NCI-H146 treated with DMSO at 0.1 percent for 48 hours (cell line): ENCODE measurements around the gene CYTH3.
"Not testable (repeated sequence)": the region's sequence is repeated elsewhere in the genome, so short reads cannot be mapped to it uniquely, and the experiment has no call there.

Experiments
- DNase-seq: peaks from one replicate; lab custom pipeline; 2025; ENCODE audit not compliant: unreplicated experiment; lab: John Stamatoyannopoulos, UW

Gene CYTH3

GRCh38 chr7:6198689-6199595, 73.5 kb downstream of the CYTH3 start:
- DNase-seq, result no peak

GRCh38 chr7:6197801-6198551, 74.4 kb downstream of the CYTH3 start:
- DNase-seq, result no peak

GRCh38 chr7:6193709-6194108, 78.7 kb downstream of the CYTH3 start:
- DNase-seq, result no peak

DNA sequence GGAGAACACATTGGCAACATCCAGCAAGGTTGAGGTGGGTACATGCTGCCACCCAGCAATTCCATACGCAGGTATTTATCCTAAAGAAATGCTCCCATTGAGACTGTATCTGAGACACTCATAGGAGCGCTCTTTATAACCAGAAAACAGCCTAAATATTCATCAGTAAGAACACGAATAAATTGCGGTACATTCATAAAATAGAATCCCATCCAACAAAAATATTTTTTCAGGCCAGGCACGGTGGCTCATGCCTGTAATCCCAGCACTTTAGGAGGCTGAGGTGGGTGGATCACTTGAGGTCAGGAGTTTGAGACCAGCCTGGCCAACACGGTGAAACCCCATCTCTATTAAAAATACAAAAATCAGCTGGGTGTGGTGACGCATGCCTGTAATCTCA, 81.9 kb downstream of the CYTH3 start:
- DNase-seq, result not testable (repeated sequence)

- no peak for DNase-seq
Observed at GRCh38 chr7:6188389-6188788, 84.0 kb downstream of the CYTH3 start.

DNA sequence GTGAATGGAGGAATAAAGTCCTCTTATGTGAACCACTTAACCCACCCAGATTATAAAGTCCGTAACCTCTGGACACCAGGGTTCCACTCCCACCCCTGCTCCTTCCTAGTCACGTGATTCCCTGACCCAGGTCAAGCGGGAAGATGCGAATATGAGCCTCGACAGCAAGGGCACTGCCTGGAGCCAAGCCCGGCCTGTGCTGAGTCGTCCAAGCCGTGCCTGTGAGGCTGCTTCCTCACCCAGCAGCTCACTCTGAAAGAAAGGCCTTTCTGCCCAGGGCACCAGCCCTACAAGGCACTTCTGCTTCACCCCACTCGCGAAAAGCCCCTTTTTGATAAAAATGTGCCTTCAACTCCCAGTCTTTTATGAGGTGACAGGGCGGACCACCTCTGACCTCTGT, 85.8 kb downstream of the CYTH3 start:
- no peak for DNase-seq

DNA sequence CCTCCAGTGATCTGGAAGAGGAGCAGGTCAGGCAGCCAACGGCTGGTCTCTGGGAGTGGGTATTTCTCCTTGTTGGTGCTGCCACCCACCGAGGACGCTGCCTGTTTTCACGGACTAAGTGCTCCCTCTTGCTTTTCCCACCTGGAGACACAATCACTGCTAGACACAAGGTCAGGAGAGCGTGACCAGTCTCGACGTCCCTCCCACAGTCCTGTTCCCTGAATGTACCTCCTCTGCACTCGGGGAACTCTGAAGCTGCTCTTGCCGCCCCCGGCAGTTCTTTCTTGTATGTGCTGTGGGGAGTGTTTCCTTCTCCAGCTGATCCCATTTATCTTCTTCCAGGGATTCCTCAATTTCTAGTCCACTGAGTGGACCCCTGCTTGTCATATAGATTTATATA, 89.4 kb downstream of the CYTH3 start:
- DNase-seq, result no peak

DNA sequence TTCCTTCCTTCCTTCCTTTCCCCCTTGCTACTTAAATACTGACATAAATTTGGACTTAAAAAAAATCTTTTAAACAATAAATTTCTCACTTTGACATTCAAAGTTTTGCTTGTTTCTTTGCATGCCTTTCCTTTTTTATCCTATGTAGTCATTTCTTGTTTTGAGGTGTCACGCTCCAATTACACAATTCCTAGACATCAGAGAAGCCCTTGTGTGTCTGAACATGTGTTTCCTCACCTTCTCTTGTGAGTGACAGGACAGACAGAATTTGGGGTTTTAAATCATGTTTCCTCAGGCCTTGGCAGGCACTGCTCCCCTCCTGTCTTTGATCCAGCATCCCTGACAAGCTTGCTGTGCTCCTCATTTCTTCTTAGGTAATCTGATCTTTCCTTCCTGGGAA, 91.3 kb downstream of the CYTH3 start:
- DNase-seq, result no peak

DNA sequence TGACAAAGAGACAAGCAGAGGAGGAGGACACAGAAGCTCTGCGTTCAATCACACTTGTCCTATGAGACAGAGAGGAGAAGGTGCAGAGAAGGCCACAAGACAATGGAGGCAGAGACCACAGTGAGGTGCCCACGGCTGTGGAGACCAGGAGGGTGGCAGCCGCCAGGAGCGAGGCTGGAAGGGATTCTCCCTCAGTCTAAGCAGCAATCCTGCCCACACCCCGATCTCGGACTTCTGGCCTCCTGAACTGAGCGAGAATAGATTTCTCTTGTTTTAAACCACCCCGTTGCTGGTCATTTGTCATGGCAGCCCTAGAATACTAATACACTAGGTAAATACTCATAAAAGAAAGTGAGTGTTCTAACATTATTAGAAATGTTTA, 92.1 kb downstream of the CYTH3 start:
- DNase-seq, result no peak

GRCh38 chr7:6179620-6180343, 92.6 kb downstream of the CYTH3 start:
- DNase-seq, result no peak

GRCh38 chr7:6178298-6179029, 94.0 kb downstream of the CYTH3 start:
- no peak for DNase-seq

GRCh38 chr7:6175645-6176044, 96.8 kb downstream of the CYTH3 start:
- no peak for DNase-seq

DNA sequence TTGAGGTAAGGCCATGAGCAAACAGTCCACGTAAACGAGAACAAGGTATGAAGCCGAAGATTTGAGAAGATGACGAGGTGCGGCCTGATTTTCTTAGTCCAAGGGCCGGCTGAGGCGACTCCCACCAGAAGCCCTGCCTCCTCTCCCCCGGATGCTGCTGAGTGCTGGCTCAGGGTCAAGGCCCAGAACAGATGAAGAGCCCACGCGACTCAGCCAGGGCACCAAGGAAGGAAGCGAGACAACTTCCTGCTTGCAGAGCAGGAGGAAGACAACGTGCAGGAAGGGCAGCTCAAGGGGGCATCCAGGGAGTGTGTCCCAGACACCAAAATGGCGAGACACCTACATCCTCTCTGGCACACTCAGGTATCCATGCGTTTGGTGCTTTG, 99.5 kb downstream of the CYTH3 start:
- no peak for DNase-seq

DNA sequence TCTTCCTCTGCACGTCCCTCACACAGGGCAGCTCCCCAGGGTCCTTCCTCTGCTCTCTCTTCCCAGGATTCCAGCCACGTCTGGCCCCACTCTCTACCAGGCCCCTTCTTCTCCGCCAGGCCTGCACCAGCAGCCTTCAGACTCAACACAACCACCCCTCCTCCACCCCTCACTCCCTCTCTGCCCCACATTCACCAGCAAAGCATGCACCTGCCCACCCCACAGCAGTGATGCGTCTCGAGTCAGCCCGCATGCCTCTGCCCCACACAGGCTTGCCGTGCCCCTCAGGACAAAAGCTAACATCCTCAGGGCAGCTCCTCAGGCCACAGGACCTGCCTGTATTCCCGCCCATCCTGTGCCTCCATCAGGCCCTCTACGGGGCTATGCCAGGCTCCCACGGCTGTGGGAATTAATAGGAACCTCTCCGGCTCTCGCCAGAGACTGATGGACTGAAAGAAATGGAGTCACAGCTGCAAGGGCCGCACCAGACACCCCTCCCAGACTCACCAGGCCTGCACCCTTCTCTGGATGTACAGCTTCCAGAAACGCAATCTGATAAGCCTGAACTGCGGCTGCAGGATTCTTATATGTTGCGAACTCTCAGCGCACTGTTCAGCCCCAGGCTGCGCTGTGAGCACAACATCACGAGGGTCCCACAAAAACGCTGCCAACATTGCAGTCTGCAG, 100.1 kb downstream of the CYTH3 start:
- no peak for DNase-seq

DNA sequence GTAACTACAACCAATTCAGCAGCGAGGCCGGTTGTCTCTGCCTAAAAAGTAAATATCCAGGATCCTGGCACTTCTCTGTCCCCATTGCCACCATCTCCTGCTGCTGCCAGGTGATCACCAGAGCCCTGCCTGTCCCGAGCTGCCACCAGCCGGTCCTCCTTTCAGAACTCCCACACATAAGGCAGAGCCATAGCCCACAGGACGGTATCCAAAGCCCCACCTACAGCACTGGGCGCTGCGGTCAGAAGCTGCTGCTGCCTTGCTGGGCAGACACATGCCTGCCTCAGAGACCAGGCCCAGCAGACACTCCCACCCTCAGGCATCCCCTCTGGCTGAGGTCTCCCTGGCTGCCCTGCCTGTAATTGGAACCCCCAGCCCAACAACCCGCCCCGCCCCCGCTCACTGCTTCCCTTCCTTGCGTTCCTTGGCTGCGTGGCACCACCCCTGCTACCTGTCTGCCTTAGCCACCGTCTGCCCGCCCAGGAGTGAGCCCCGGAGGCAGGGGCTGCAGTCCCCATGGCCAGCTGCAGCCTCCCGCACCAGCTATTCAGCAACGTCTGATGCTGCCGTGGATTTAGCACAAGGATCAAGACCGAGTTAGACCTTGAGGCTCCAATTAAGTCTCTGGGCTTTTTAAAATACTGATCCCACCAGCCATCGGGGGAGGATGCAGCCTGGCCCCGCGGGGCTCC, 100.7 kb downstream of the CYTH3 start:
- no peak for DNase-seq

DNA sequence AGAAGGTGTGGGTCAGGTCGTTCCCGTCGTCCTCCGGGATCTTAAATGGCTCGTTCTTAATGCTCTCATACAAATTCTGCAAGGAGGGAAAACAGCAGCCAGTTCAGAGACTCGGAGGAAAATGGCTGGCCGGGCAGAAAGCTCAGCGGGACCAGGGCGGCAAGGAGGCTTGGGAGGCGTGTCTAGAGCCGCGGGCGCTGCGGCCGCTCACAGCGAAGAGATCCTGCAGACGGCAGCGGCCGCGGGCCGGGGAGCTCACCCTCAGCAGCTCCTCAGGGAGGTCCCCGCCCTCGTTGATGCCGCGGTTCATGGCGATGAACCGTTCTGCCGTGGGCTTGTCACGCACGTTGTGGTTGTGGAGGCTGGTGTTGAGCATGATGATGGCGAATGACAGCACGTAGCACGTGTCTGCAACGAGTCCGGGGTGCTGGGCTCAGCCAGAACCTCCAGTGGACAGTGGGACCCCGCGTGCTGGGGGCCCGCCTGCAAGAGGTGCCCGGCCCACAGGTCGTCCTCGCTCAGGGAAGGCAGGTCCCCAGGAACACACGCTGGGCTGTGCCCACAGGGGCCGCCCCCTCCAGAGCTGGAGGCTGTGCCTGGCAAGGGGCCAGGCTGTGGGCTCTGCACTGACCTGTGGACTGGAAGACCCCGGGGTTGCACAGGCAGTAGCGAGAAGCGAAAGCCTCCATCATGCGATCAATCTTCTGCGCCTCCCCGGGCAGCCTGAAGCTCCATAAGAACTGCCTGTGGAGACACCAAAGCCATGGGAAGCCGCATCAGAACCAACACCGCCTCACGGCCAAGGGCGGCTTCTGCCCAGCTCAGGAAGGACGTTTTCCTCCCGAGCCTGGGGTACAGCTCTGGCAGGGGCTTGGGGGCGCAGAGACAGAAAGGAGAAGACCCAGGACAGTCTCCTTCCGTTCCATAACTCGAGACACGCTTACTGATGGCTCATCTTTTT, 101.6 kb downstream of the CYTH3 start:
- no peak for DNase-seq

GRCh38 chr7:6169805-6170520, 102.5 kb downstream of the CYTH3 start:
- DNase-seq, result no peak

- no peak for DNase-seq
Observed at GRCh38 chr7:6168477-6168868, 104.0 kb downstream of the CYTH3 start.
